Measurements from ENCODE around the gene TBCD. TPM values are rescaled to one million over a fixed set of nuclear protein-coding genes. Genes with fewer than 3 reads are reported as not detected.

TBCD gene
- total RNA-seq, 1 experiment from 2014 or later = 90.7 TPM

GRCh38 chr17:82914375-82914774 is 162.5 kb downstream of the TBCD start:
- intact Hi-C loops (cut with micrococcal nuclease; ENCODE audit: unreplicated experiment) = loop anchor here (5.0 kb wide), 1 partner anchor 132 kb away; no protein-coding TSS in a partner anchor
- H3K4me3 Mint-ChIP-seq (ENCODE audit: low read depth, unreplicated experiment) = no peak overlapping the region
- BruUV-seq (replicated peaks) = no TSS peak
- no peaks in the 10 kb centered on the region for H3K4me1 Mint-ChIP-seq (ENCODE audit: low read depth, unreplicated experiment)
- no peak for DNase-seq
- CTCF ChIA-PET = interaction anchor here (1.1 kb wide), 1 partner anchor 133 kb away, joined by 14 read pairs; no protein-coding TSS in a partner anchor
- no peak for TF ChIP-seq CTCF (IDR thresholded peaks at IDR 0.05; ENCODE audit: unreplicated experiment)
- peaks cover 15% of the 10 kb centered on the region for H3K36me3 Mint-ChIP-seq (ENCODE audit: insufficient read depth, unreplicated experiment)
- H3K9me3 Mint-ChIP-seq (ENCODE audit: low read depth, unreplicated experiment) = no peaks in the 10 kb centered on the region
- H3K27me3 Mint-ChIP-seq (ENCODE audit: unreplicated experiment) = no peaks in the 10 kb centered on the region
- H3K27ac Mint-ChIP-seq (ENCODE audit: unreplicated experiment) = no peak overlapping the region

GRCh38 chr17:82915010-82915756 is 163.3 kb downstream of the TBCD start:
- BruUV-seq (replicated peaks) = no TSS peak
- Mint-ChIP-seq H3K4me1 (ENCODE audit: low read depth, unreplicated experiment) (no peaks in the 10 kb centered on the region), H3K4me3 (ENCODE audit: low read depth, unreplicated experiment) (no peak overlapping the region), H3K27ac (ENCODE audit: unreplicated experiment) (no peak overlapping the region), H3K9me3 (ENCODE audit: low read depth, unreplicated experiment) (no peaks in the 10 kb centered on the region), H3K27me3 (ENCODE audit: unreplicated experiment) (no peaks in the 10 kb centered on the region), H3K36me3 (ENCODE audit: insufficient read depth, unreplicated experiment) (peaks cover 22% of the 10 kb centered on the region)
- TF ChIP-seq CTCF (IDR thresholded peaks at IDR 0.05; ENCODE audit: unreplicated experiment) = no peak
- intact Hi-C loops (cut with micrococcal nuclease; ENCODE audit: unreplicated experiment) = no loop called here
- CTCF ChIA-PET = no interaction called here
- no peak for DNase-seq

DNA sequence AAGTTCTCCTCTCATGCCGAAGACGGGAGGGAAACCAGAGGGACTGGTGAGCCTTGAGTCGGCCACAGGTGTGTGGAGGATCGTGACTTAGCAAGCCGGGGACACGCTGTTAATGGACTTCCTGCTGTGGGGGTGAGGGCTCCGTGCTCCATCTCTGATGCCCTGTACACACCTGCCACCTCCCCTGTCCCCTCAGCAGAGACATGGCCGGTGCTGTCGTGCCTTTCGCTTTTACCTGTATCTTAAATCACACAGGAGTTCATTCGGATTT is 163.8 kb downstream of the TBCD start:
- Mint-ChIP-seq H3K27me3 (ENCODE audit: unreplicated experiment) (no peaks in the 10 kb centered on the region), H3K4me3 (ENCODE audit: low read depth, unreplicated experiment) (no peak overlapping the region), H3K27ac (ENCODE audit: unreplicated experiment) (no peak overlapping the region), H3K4me1 (ENCODE audit: low read depth, unreplicated experiment) (no peaks in the 10 kb centered on the region), H3K36me3 (ENCODE audit: insufficient read depth, unreplicated experiment) (peaks cover 22% of the 10 kb centered on the region), H3K9me3 (ENCODE audit: low read depth, unreplicated experiment) (no peaks in the 10 kb centered on the region)
- intact Hi-C loops (cut with micrococcal nuclease; ENCODE audit: unreplicated experiment) = no loop called here
- CTCF ChIA-PET = no interaction called here
- no peak for DNase-seq
- BruUV-seq (replicated peaks) = no TSS peak
- TF ChIP-seq CTCF (IDR thresholded peaks at IDR 0.05; ENCODE audit: unreplicated experiment) = no peak

GRCh38 chr17:82917699-82918345 is 166.0 kb downstream of the TBCD start:
- H3K4me1 Mint-ChIP-seq (ENCODE audit: low read depth, unreplicated experiment) = no peaks in the 10 kb centered on the region
- no TSS peak for BruUV-seq (replicated peaks)
- no peak overlapping the region for H3K4me3 Mint-ChIP-seq (ENCODE audit: low read depth, unreplicated experiment)
- intact Hi-C loops (cut with micrococcal nuclease; ENCODE audit: unreplicated experiment) = no loop called here
- H3K36me3 Mint-ChIP-seq (ENCODE audit: insufficient read depth, unreplicated experiment) = peaks cover 22% of the 10 kb centered on the region
- no peaks in the 10 kb centered on the region for H3K9me3 Mint-ChIP-seq (ENCODE audit: low read depth, unreplicated experiment)
- TF ChIP-seq CTCF (IDR thresholded peaks at IDR 0.05; ENCODE audit: unreplicated experiment) = no peak
- DNase-seq = peak; percentile 12
- CTCF ChIA-PET = no interaction called here
- no peak overlapping the region for H3K27ac Mint-ChIP-seq (ENCODE audit: unreplicated experiment)
- H3K27me3 Mint-ChIP-seq (ENCODE audit: unreplicated experiment) = no peaks in the 10 kb centered on the region
